ENCODE results near the gene CD48.

Gene CD48

DNA sequence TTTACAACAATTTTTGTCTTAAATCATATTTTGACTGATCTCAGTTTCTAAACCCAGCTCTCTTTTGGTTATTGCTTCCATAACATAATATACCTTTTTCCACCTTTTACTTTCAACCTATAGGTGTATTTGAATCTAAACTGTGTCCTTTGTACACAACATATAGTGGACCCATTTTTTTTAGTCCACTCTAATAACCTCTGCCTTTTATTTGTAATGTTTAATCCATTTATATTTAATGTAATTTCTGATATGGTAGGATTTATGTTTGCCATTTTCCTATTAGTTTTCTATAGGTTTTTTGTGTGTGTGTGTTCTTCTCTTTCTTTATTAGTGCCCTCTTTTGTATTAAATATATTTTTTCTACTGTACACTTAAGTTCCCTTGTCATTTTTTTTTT lies 42.3 kb downstream of the CD48 start:
- FAIRE-seq: no peak
- no peak for DNase-seq (ENCODE audit: insufficient read length, low spot score)
- TF ChIP-seq, protein P1, sequence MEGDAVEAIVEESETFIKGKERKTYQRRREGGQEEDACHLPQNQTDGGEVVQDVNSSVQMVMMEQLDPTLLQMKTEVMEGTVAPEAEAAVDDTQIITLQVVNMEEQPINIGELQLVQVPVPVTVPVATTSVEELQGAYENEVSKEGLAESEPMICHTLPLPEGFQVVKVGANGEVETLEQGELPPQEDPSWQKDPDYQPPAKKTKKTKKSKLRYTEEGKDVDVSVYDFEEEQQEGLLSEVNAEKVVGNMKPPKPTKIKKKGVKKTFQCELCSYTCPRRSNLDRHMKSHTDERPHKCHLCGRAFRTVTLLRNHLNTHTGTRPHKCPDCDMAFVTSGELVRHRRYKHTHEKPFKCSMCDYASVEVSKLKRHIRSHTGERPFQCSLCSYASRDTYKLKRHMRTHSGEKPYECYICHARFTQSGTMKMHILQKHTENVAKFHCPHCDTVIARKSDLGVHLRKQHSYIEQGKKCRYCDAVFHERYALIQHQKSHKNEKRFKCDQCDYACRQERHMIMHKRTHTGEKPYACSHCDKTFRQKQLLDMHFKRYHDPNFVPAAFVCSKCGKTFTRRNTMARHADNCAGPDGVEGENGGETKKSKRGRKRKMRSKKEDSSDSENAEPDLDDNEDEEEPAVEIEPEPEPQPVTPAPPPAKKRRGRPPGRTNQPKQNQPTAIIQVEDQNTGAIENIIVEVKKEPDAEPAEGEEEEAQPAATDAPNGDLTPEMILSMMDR (IDR thresholded peaks at IDR 0.05; ENCODE audit: insufficient read depth, missing control alignments): no peak

DNA sequence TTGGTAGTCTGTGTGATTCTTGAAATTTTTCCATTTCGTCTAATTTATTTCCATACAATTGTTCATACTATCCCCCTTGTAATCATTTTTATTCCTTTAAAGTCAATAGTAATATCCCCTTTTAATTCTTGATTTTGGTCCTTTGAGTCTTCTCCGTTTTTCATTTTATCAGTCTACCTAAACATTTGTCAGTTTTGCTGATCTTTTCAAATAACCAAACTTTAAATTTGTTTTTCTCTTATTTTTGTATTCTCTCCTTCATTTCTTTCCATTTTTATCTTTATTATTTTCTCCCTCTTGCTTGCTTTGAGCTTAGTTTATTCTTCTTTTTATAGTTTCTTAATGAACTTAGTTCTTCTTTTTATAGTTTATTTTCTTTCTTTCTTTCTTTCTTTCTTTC lies 43.7 kb downstream of the CD48 start:
- no peak for FAIRE-seq
- no peak for DNase-seq (ENCODE audit: insufficient read length, low spot score)
- TF ChIP-seq, protein P1 (IDR thresholded peaks at IDR 0.05; ENCODE audit: insufficient read depth, missing control alignments): no peak

DNA sequence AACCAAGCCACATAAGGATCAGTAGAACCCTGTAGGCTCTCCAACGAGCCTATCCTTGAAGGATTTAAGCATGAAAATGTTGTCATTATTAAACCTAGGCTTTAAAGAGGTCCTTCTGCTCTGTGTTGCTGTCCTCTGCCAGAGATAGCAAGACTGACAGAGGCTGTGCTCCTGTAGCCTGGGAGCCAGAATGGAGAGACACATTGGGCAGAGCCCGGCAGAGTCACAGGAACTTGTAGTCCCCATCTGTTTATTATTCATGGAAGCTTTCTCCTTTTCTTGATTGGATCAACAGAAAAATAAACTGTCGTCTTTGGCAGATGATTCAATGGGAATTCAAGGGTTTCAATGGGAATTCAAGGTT lies 45.6 kb downstream of the CD48 start:
- TF ChIP-seq, protein P1 (IDR thresholded peaks at IDR 0.05; ENCODE audit: insufficient read depth, missing control alignments): no peak
- no peak for DNase-seq (ENCODE audit: insufficient read length, low spot score)
- no peak for FAIRE-seq

DNA sequence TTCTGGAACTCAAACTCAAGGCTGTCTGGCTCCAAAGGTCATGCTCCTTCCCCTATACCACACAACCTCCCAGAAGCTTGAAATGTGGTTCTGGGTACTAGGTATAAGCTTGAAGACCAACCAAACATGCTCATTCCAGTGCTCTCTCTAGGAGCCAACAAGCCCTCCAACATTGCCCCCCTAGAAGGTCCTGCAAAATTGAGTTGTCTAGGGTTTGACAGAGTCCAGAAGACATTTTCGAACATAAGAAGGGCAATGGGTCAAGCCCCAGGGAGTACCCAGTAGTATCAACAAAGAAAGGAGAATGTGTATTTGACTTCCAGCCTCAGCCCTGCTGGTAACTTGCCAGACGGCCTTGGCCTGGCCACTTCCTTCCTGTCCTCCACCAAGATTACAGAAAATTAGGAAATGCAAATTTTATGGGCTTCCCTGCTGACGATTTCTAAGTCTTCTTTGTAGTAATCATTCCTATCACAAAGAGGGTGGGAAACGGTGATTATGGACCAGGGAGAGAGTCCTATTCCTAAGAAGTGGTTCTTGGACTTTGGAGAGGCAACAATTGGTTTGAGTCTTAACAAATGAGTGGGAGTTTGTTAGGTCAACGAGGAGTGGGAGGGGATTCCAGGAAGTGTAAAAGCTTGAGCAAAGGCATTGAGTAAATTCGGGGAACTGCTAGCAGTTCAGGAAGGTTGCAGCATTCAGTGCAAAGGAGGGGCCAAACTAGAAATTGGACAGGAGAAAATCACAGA lies 46.1 kb downstream of the CD48 start:
- TF ChIP-seq, protein P1 (IDR thresholded peaks at IDR 0.05; ENCODE audit: insufficient read depth, missing control alignments): no peak
- no peak for DNase-seq (ENCODE audit: insufficient read length, low spot score)
- no peak for FAIRE-seq

DNA sequence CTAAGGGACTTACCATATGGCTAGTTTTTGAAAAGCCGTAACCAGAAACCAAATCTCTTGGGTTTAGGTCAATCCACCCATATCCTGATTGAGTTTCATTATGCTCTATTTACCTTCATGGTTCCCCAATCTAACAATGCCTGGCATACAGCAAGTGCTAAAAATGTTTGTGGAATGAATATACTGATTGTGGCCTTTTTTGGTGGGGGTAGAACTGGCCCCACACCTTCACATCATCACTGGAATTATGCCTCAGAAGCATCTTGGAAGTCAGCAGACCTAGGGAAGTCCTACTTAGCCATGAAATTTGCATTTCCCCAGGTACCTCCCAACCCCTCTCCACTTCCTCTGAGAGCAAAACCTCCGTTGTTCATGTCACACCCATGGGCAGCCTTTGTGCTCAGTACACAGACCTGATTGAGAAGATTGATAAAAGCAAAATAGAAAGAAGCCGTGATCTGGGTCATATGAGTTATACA lies 47.0 kb downstream of the CD48 start:
- FAIRE-seq (no peak), DNase-seq (ENCODE audit: insufficient read length, low spot score) (no peak)
- TF ChIP-seq, protein P1 (IDR thresholded peaks at IDR 0.05; ENCODE audit: insufficient read depth, missing control alignments): no peak

DNA sequence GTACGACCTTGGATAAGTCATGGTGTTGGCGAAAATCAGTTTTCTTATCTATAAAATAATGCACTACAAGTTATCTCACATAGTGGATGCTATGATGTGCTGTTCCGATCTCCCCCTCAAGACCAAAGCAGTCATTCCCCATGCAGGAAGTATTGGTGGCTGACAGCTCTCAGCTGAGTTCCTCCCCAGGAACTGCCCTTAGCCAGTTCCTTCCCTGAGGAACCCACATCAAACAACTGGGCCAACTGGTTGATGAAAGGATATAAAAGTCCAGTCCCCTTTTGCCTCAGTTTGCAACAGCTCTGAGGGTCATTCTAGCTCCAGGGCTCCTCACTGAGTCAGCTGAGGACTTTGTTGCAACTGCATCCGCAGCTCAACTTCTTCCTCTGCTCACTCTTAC lies 48.7 kb downstream of the CD48 start:
- DNase-seq (ENCODE audit: insufficient read length, low spot score): no peak
- TF ChIP-seq, protein P1 (IDR thresholded peaks at IDR 0.05; ENCODE audit: insufficient read depth, missing control alignments): no peak
- FAIRE-seq: no peak

DNA sequence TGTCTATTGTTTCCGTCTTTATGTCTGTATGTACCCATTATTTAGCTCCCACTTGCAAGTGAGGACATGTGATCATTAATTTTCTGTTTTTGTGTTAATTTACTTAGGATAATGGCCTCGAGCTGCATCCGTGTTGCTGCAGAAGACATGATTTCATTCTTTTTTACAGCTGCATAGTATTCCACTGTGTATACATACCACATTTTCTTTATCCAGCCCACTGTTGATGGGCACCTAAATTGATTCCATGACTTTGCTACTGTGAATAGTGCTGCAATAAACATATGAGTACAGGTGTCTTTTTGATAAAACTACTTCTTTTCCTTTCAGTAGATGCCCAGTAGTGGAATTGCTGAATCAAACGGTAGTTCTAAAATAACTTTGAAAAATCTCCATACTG lies 52.1 kb downstream of the CD48 start:
- TF ChIP-seq, protein P1 (IDR thresholded peaks at IDR 0.05; ENCODE audit: insufficient read depth, missing control alignments): no peak
- no peak for DNase-seq (ENCODE audit: insufficient read length, low spot score)
- no peak for FAIRE-seq
